ENCODE results near the gene AXIN1. TPM values are rescaled to one million over a fixed set of nuclear protein-coding genes. Genes with fewer than 3 reads are reported as not detected.
A peak's percentile ranks its signal among the peaks of the same experiment; 100 is the strongest.
"Not testable (repeated sequence)": the region's sequence is repeated elsewhere in the genome, so short reads cannot be mapped to it uniquely, and the experiment has no call there.

AXIN1 gene
- total RNA-seq, 1 experiment from 2014 or later = 42.0 TPM

DNA sequence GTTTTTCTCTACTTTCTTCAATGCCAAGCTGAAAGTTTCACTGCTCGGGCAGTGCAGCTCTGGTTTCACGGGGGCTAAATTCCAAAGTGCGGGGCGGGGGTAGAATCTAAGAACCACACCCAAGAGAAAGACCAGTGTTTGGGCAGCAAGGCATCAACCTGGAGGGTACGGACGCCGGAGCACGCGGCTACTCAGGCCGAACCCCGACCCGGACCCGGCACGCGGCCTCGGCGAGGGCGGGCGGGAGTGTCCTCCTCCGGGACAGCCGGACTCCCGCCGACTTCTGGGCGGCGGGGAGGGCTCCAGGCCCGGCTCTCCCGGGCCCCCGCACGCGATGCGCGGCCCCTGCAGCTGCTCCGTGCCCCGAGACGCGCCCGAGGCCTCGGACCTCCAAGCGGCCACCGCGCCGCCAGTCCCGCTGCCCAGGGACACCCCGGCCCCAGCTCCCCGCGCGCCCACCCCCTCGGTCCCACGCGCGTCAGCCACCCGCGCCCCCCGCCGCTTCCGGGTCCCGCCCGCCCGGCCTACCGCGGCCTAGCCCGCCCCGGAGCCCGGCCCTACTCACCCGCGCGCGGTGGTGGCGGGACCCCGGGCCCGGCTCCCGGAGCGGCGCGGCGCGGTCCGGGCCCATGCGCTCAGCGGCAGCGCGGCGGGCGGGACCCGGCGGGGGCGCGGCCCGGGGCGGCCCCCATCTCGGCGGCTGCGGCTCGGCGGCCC, 561 bp downstream of the AXIN1 start:
- Histone ChIP-seq H3K27ac (no peak overlapping the region), H3K79me2 (ENCODE audit: low read depth) (peaks cover 47% of the 10 kb centered on the region), H3K4me3 (peak overlapping the region; percentile 93), H3K27me3 (ENCODE audit: insufficient read depth, low read depth) (no peaks in the 10 kb centered on the region), H3K36me3 (ENCODE audit: low read depth) (0 out of 2 replicates have a peak, but pooled peaks cover 5% of the 10 kb centered on the region), H3K9me3 (ENCODE audit: insufficient read depth, low read depth) (no peaks in the 10 kb centered on the region), H4K20me1 (ENCODE audit: insufficient read depth) (peaks cover 11% of the 10 kb centered on the region), H2AFZ (peak overlapping the region; percentile 82; the same call in 1 of the 2 replicates), H3F3A (ENCODE audit: insufficient read depth, low read depth) (peaks cover 5% of the 10 kb centered on the region; the same call in 1 of the 2 replicates), H3K4me1 (replicated peaks; ENCODE audit: insufficient read depth) (0 out of 2 replicates have a peak, but pooled peaks cover 5% of the 10 kb centered on the region), H3K9me2 (ENCODE audit: insufficient read depth) (no peaks in the 10 kb centered on the region), H3K4me2 (peak overlapping the region; percentile 88)
- BruUV-seq (replicated peaks) = no TSS peak
- intact Hi-C loops (cut with micrococcal nuclease; ENCODE audit: unreplicated experiment) = loop anchor here (1.0 to 2.0 kb wide), 2 partner anchors 36 to 117 kb away; partner anchors contain the start of gene FAM234A
- POLR2A ChIA-PET (ENCODE audit: unreplicated experiment) = interaction anchor here (0.6 to 1.3 kb wide), 4 partner anchors 79 to 282 kb away, joined by 6 to 30 read pairs (median 9); partner anchors contain the start of gene LUC7L
- TF ChIP-seq, protein P1, sequence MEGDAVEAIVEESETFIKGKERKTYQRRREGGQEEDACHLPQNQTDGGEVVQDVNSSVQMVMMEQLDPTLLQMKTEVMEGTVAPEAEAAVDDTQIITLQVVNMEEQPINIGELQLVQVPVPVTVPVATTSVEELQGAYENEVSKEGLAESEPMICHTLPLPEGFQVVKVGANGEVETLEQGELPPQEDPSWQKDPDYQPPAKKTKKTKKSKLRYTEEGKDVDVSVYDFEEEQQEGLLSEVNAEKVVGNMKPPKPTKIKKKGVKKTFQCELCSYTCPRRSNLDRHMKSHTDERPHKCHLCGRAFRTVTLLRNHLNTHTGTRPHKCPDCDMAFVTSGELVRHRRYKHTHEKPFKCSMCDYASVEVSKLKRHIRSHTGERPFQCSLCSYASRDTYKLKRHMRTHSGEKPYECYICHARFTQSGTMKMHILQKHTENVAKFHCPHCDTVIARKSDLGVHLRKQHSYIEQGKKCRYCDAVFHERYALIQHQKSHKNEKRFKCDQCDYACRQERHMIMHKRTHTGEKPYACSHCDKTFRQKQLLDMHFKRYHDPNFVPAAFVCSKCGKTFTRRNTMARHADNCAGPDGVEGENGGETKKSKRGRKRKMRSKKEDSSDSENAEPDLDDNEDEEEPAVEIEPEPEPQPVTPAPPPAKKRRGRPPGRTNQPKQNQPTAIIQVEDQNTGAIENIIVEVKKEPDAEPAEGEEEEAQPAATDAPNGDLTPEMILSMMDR (conservative IDR thresholded peaks at IDR 0.05) = no peak
- TF ChIP-seq EZH2 (IDR thresholded peaks at IDR 0.05; ENCODE audit: low read depth) = no peak
- CTCF ChIA-PET = interaction anchor here (0.5 to 1.0 kb wide), 6 partner anchors 99 to 307 kb away, joined by 3 to 14 read pairs (median 4); no protein-coding TSS in a partner anchor
- no peak for DNase-seq

GRCh38 chr16:350203-350602, 2.3 kb downstream of the AXIN1 start:
- Histone ChIP-seq H3K79me2 (ENCODE audit: low read depth) (peaks cover 65% of the 10 kb centered on the region), H3K4me3 (no peak overlapping the region), H2AFZ (no peak overlapping the region), H3F3A (ENCODE audit: insufficient read depth, low read depth) (peaks cover 5% of the 10 kb centered on the region; the same call in 1 of the 2 replicates), H3K9me3 (ENCODE audit: insufficient read depth, low read depth) (no peaks in the 10 kb centered on the region), H3K27me3 (ENCODE audit: insufficient read depth, low read depth) (no peaks in the 10 kb centered on the region), H3K4me2 (no peak overlapping the region), H3K27ac (no peak overlapping the region), H3K9me2 (ENCODE audit: insufficient read depth) (no peaks in the 10 kb centered on the region), H4K20me1 (ENCODE audit: insufficient read depth) (peaks cover 21% of the 10 kb centered on the region), H3K4me1 (replicated peaks; ENCODE audit: insufficient read depth) (0 out of 2 replicates have a peak, but pooled peaks cover 5% of the 10 kb centered on the region), H3K36me3 (ENCODE audit: low read depth) (0 out of 2 replicates have a peak, but pooled peaks cover 5% of the 10 kb centered on the region)
- no peak for DNase-seq
- no TSS peak for BruUV-seq (replicated peaks)
- intact Hi-C loops (cut with micrococcal nuclease; ENCODE audit: unreplicated experiment) = no loop called here
- CTCF ChIA-PET = no interaction called here
- POLR2A ChIA-PET (ENCODE audit: unreplicated experiment) = no interaction called here
- TF ChIP-seq, protein P1 (conservative IDR thresholded peaks at IDR 0.05) = no peak
- TF ChIP-seq EZH2 (IDR thresholded peaks at IDR 0.05; ENCODE audit: low read depth) = no peak

- Histone ChIP-seq H3K9me3 (ENCODE audit: insufficient read depth, low read depth) (no peaks in the 10 kb centered on the region), H3K4me2 (no peak overlapping the region), H3K27ac (no peak overlapping the region), H2AFZ (no peak overlapping the region), H3K36me3 (ENCODE audit: low read depth) (0 out of 2 replicates have a peak, but pooled peaks cover 5% of the 10 kb centered on the region), H3K79me2 (ENCODE audit: low read depth) (peaks cover 73% of the 10 kb centered on the region), H3K9me2 (ENCODE audit: insufficient read depth) (no peaks in the 10 kb centered on the region), H4K20me1 (ENCODE audit: insufficient read depth) (peaks cover 29% of the 10 kb centered on the region), H3K4me3 (no peak overlapping the region), H3K27me3 (ENCODE audit: insufficient read depth, low read depth) (no peaks in the 10 kb centered on the region), H3K4me1 (replicated peaks; ENCODE audit: insufficient read depth) (0 out of 2 replicates have a peak, but pooled peaks cover 5% of the 10 kb centered on the region), H3F3A (ENCODE audit: insufficient read depth, low read depth) (peaks cover 5% of the 10 kb centered on the region; the same call in 1 of the 2 replicates)
- no TSS peak for BruUV-seq (replicated peaks)
- intact Hi-C loops (cut with micrococcal nuclease; ENCODE audit: unreplicated experiment) = no loop called here
- POLR2A ChIA-PET (ENCODE audit: unreplicated experiment) = no interaction called here
- no peak for DNase-seq
- TF ChIP-seq EZH2 (IDR thresholded peaks at IDR 0.05; ENCODE audit: low read depth) = no peak
- TF ChIP-seq, protein P1 (conservative IDR thresholded peaks at IDR 0.05) = no peak
- CTCF ChIA-PET = no interaction called here
Measured at GRCh38 chr16:349211-349610, 3.3 kb downstream of the AXIN1 start.

GRCh38 chr16:348495-348894, 4.0 kb downstream of the AXIN1 start:
- BruUV-seq (replicated peaks); POLR2A ChIA-PET (ENCODE audit: unreplicated experiment); H2AFZ ChIP-seq; H3K9me2 ChIP-seq (ENCODE audit: insufficient read depth); CTCF ChIA-PET; H3F3A ChIP-seq (ENCODE audit: insufficient read depth, low read depth); H3K4me1 ChIP-seq (replicated peaks; ENCODE audit: insufficient read depth); H3K27me3 ChIP-seq (ENCODE audit: insufficient read depth, low read depth); DNase-seq; H3K36me3 ChIP-seq (ENCODE audit: low read depth); H3K4me3 ChIP-seq; H3K27ac ChIP-seq; H3K4me2 ChIP-seq; H3K9me3 ChIP-seq (ENCODE audit: insufficient read depth, low read depth); intact Hi-C loops (cut with micrococcal nuclease; ENCODE audit: unreplicated experiment): not testable (repeated sequence)
- peaks cover 35% of the 10 kb centered on the region for H4K20me1 ChIP-seq (ENCODE audit: insufficient read depth)
- peaks cover 79% of the 10 kb centered on the region for H3K79me2 ChIP-seq (ENCODE audit: low read depth)

Data from PC-9 (cell line).